IMR-90 (cell line): ENCODE data around the gene CABP1. TPM values are rescaled to one million over a fixed set of nuclear protein-coding genes. Genes with fewer than 3 reads are reported as not detected.

Experiments
- ATAC-seq: fragments of 200-7000 bp; cut with Tn5 transposase; 2 replicates; pipeline ENCODE4 v1.9.1; 2020; ENCODE audit warnings: low read depth, mild to moderate bottlenecking, moderate library complexity
- BruUV-seq: library from RNA; stranded (reverse); fragments of 400-500 nt; replicated peaks from 2 replicates; lab custom pipeline; 2021; lab: Mats Ljungman, UMichigan
- CTCF ChIA-PET: fragments of 300-600 bp; formaldehyde crosslinking; extraction: SDS; loops from one replicate; lab custom pipeline; 2021; ENCODE audit warnings: antibody characterized with exemption; lab: Yijun Ruan, JAX
- POLR2A ChIA-PET: fragments of 300-600 bp; sonication (Branson Sonifier 250); formaldehyde crosslinking; loops from one replicate; lab custom pipeline; 2022; ENCODE audit warnings: antibody characterized with exemption; ENCODE audit not compliant: unreplicated experiment; lab: Charles Lee
- DNase-seq: peaks from one replicate; pipeline ENCODE4 v3.0.0; 2013
- H2AFZ ChIP-seq: replicated peaks from 2 replicates; pipeline ENCODE3; 2013; ENCODE audit warnings: low read length, mild to moderate bottlenecking; ENCODE audit not compliant: poor library complexity
- H2AK5ac ChIP-seq: 2 replicates; pipeline ENCODE4 v1.6.1; 2013; ENCODE audit warnings: low read depth, low read length, inconsistent platforms
- H2AK9ac ChIP-seq: replicated peaks from 2 replicates; pipeline ENCODE3; 2013; ENCODE audit warnings: mild to moderate bottlenecking, low read depth, low read length, moderate library complexity; ENCODE audit not compliant: poor library complexity
- H2BK120ac ChIP-seq: 2 replicates; pipeline ENCODE4 v1.6.1; 2013; ENCODE audit warnings: low read depth, low read length, inconsistent platforms
- H2BK15ac ChIP-seq: 3 replicates; pipeline ENCODE4 v1.6.1; 2013; ENCODE audit warnings: low read depth, low read length, inconsistent platforms
- H2BK20ac ChIP-seq: 2 replicates; pipeline ENCODE4 v1.6.1; 2013; ENCODE audit warnings: low read depth, mild to moderate bottlenecking, inconsistent platforms, low read length, moderate library complexity
- H2BK5ac ChIP-seq: 2 replicates; pipeline ENCODE4 v1.6.1; 2013; ENCODE audit warnings: mild to moderate bottlenecking, low read depth, low read length, inconsistent platforms; ENCODE audit not compliant: poor library complexity, severe bottlenecking
- H3K14ac ChIP-seq: replicated peaks from 2 replicates; pipeline ENCODE4 v1.6.1; 2013; ENCODE audit warnings: low read depth, low read length, inconsistent platforms
- H3K18ac ChIP-seq: 2 replicates; pipeline ENCODE4 v1.6.1; 2013; ENCODE audit warnings: low read depth, low read length, control low read depth
- H3K23ac ChIP-seq: 2 replicates; pipeline ENCODE4 v1.6.1; 2013; ENCODE audit warnings: low read depth, low read length, inconsistent platforms
- H3K27ac ChIP-seq: 2 replicates; pipeline ENCODE4 v1.5.1; 2013; ENCODE audit warnings: mild to moderate bottlenecking, control low read depth, low read length; ENCODE audit not compliant: insufficient read depth
- H3K27me3 ChIP-seq: 2 replicates; pipeline ENCODE4 v1.6.1; 2013; ENCODE audit warnings: low read length; ENCODE audit not compliant: control insufficient read depth, insufficient read depth
- H3K36me3 ChIP-seq: 2 replicates; pipeline ENCODE4 v1.6.1; 2013; ENCODE audit warnings: low read length, mixed read lengths; ENCODE audit not compliant: control insufficient read depth, insufficient read depth
- H3K4ac ChIP-seq: 2 replicates; pipeline ENCODE4 v1.6.1; 2013; ENCODE audit warnings: low read depth, low read length, inconsistent platforms
- H3K4me1 ChIP-seq: 2 replicates; pipeline ENCODE4 v1.6.1; 2013; ENCODE audit warnings: low read length, mixed read lengths; ENCODE audit not compliant: control insufficient read depth, insufficient read depth
- H3K4me2 ChIP-seq: 2 replicates; pipeline ENCODE4 v1.6.1; 2013; ENCODE audit warnings: low read depth, mild to moderate bottlenecking, control low read depth, low read length, moderate library complexity
- H3K4me3 ChIP-seq: 2 replicates; pipeline ENCODE4 v1.5.1; 2013; ENCODE audit warnings: low read depth, mild to moderate bottlenecking, control low read depth, low read length, moderate library complexity; ENCODE audit not compliant: insufficient read depth
- H3K56ac ChIP-seq: 2 replicates; pipeline ENCODE4 v1.6.1; 2013; ENCODE audit warnings: low read length, inconsistent platforms; ENCODE audit not compliant: insufficient read depth; ENCODE audit errors: extremely low read depth
- H3K79me1 ChIP-seq, 2 experiments: 2 replicates each; pipeline ENCODE4 v1.6.1; 2013; ENCODE audit warnings: low read length in 2 of 2, inconsistent platforms in 1 of 2, low read depth in 1 of 2
- H3K9ac ChIP-seq: 2 replicates; pipeline ENCODE4 v1.6.1; 2013; ENCODE audit warnings: low read depth, low read length, control low read depth
- H3K9me1 ChIP-seq: 2 replicates; pipeline ENCODE4 v1.6.1; 2013; ENCODE audit warnings: low read length, inconsistent platforms; ENCODE audit not compliant: insufficient read depth
- H3K9me3 ChIP-seq: 2 replicates; pipeline ENCODE4 v1.6.1; 2013; ENCODE audit warnings: low read length; ENCODE audit not compliant: control insufficient read depth, insufficient read depth
- H4K20me1 ChIP-seq: 2 replicates; pipeline ENCODE4 v1.6.1; 2013; ENCODE audit warnings: low read length, inconsistent platforms; ENCODE audit not compliant: insufficient read depth
- H4K5ac ChIP-seq: 2 replicates; pipeline ENCODE4 v1.6.1; 2013; ENCODE audit warnings: mild to moderate bottlenecking, low read depth, low read length, control low read depth
- H4K8ac ChIP-seq, 2 experiments: 2 replicates each; pipeline ENCODE4 v1.6.1; 2013; ENCODE audit warnings: low read depth in 2 of 2, low read length in 2 of 2, control low read depth in 1 of 2, inconsistent platforms in 1 of 2
- H4K91ac ChIP-seq: 2 replicates; pipeline ENCODE4 v1.6.1; 2013; ENCODE audit warnings: low read depth, low read length, inconsistent platforms; ENCODE audit not compliant: insufficient read depth
- BHLHE40 ChIP-seq: fragments of 150-350 bp; IDR thresholded peaks from 2 replicates; pipeline ENCODE4 v1.6.1; 2016; ENCODE audit warnings: mild to moderate bottlenecking, low read depth, low read length
- CEBPB ChIP-seq: IDR thresholded peaks from 2 replicates; pipeline ENCODE4 v1.6.1; 2012; ENCODE audit warnings: low read depth, low read length, improper control_type of control experiment
- CHD1 ChIP-seq: IDR thresholded peaks from 2 replicates; pipeline ENCODE4 v1.6.1; 2012; ENCODE audit warnings: low read depth, low read length, improper control_type of control experiment
- CTCF ChIP-seq: conservative IDR thresholded peaks from 2 replicates; pipeline ENCODE4 v1.5.1; 2012; ENCODE audit warnings: mild to moderate bottlenecking, low read depth, low read length, improper control_type of control experiment
- FOS ChIP-seq: fragments of 150-350 bp; IDR thresholded peaks from 2 replicates; pipeline ENCODE4 v1.6.1; 2016; ENCODE audit warnings: low read depth, low read length
- MAFK ChIP-seq: IDR thresholded peaks from 2 replicates; pipeline ENCODE4 v1.6.1; 2012; ENCODE audit warnings: low read depth, low read length, improper control_type of control experiment
- MAZ ChIP-seq: IDR thresholded peaks from 2 replicates; pipeline ENCODE4 v1.6.1; 2012; ENCODE audit warnings: low read depth, mild to moderate bottlenecking, low read length, improper control_type of control experiment, moderate library complexity, borderline replicate concordance
- MXI1 ChIP-seq: IDR thresholded peaks from 2 replicates; pipeline ENCODE4 v1.6.1; 2012; ENCODE audit warnings: low read depth, mild to moderate bottlenecking, low read length, moderate library complexity, borderline replicate concordance
- NFE2L2 ChIP-seq: fragments of 150-350 bp; IDR thresholded peaks from 2 replicates; pipeline ENCODE4 v1.6.1; 2016; ENCODE audit warnings: low read depth, mild to moderate bottlenecking, low read length
- POLR2A ChIP-seq: IDR thresholded peaks from 2 replicates; pipeline ENCODE4 v1.6.1; 2012; ENCODE audit warnings: mild to moderate bottlenecking, low read depth, low read length
- RAD21 ChIP-seq: IDR thresholded peaks from 2 replicates; pipeline ENCODE4 v1.6.1; 2012; ENCODE audit warnings: low read length, improper control_type of control experiment
- RCOR1 ChIP-seq: IDR thresholded peaks from 2 replicates; pipeline ENCODE4 v1.6.1; 2012; ENCODE audit warnings: mild to moderate bottlenecking, low read length, improper control_type of control experiment; ENCODE audit not compliant: insufficient replicate concordance
- RFX5 ChIP-seq: IDR thresholded peaks from 2 replicates; pipeline ENCODE4 v1.8.0; 2012; ENCODE audit warnings: low read depth, mild to moderate bottlenecking, low read length, moderate library complexity
- SMC3 ChIP-seq: fragments of 150-350 bp; IDR thresholded peaks from 2 replicates; pipeline ENCODE4 v1.6.1; 2016; ENCODE audit warnings: low read depth, mild to moderate bottlenecking, antibody characterized with exemption, low read length, moderate library complexity
- WGBS, 2 experiments: methylation state at CpG; one replicate each; pipeline versions ENCODE4 v1.1.5 to v1.1.7; 2013; ENCODE audit warnings: missing lambda C conversion rate in 2 of 2; ENCODE audit not compliant: insufficient read length in 1 of 2; ENCODE audit errors: extremely low coverage in 2 of 2; 5-methylcytosine and 5-hydroxymethylcytosine counted together
- dilution Hi-C: fragments of 300-500 bp; cut with HindIII; formaldehyde crosslinking; loops from one replicate; pipeline ENCODE4 v1.14.3; 2018; ENCODE audit warnings: low sequenced_read_pairs; ENCODE audit not compliant: unreplicated experiment
- in situ Hi-C: fragments of 300-500 bp; cut with MboI; formaldehyde crosslinking; loops from 3 replicates; pipeline ENCODE4 v1.14.3; 2019; ENCODE audit warnings: low sequenced_read_pairs, inconsistent platforms, mixed read lengths
- intact Hi-C: fragments of 100-400 bp; cut with micrococcal nuclease; formaldehyde crosslinking; loops from 2 replicates; pipeline ENCODE4 v1.10.0; 2022
- polyA plus RNA-seq, 3 experiments: library from polyadenylated mRNA; depleted of rRNA; stranded (reverse); fragments of >200 nt; gene quantifications; 2 replicates each; pipeline ENCODE4 v1.2.3, GENCODE V29; 2012; ENCODE audit warnings: low replicate concordance in 1 of 3
- total RNA-seq: library from RNA; depleted of rRNA; stranded (reverse); fragments of >200 nt; gene quantifications from 2 replicates; pipeline ENCODE4 v1.2.3, GENCODE V29; 2012
- TF ChIP-seq, protein P1 (sequence below): fragments of 150-350 bp; IDR thresholded peaks from 2 replicates; pipeline ENCODE4 v1.6.1; 2016; ENCODE audit warnings: low read depth, mild to moderate bottlenecking, low read length, moderate library complexity, borderline replicate concordance

CABP1 gene
- total and polyA plus RNA-seq, 2 of the 4 experiments (the other 2 are of a cell fraction): 0.54 to 1.1 TPM

DNA sequence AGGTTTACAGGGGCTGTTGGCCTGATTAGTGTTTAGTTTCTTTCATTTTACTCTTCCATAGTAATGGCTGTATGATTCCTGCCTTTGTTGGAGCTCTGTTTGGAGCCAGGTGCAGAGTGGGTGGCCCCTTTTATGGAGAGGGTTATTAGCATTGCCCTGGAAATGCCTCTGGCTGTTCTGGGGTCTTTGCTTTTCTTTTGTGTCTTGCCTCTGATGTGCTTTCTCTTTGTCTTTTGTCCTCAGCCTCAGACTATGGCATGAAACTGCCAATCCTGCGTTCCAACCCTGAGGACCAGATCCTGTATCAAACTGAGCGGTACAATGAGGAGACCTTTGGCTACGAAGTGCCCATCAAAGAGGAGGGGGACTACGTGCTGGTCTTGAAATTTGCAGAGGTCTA lies 53.4 kb downstream of the CABP1 start:
- H3K23ac ChIP-seq: no peak overlapping the region
- CTCF ChIA-PET: no interaction called here
- no peaks in the 10 kb centered on the region for H3K27me3 ChIP-seq
- POLR2A ChIA-PET: no interaction called here
- peaks cover 36 to 72% of the 10 kb centered on the region in 2 experiments for H3K79me1 ChIP-seq
- H3K18ac ChIP-seq: no peak overlapping the region
- WGBS, 2 experiments: 89% methylated on average over 1 of the region's 4 CpGs; no CpG with 5 or more reads in 1 of the 2 experiments
- intact Hi-C loops: no loop called here
- H3K4me2 ChIP-seq: no peak overlapping the region
- ATAC-seq (no peak), DNase-seq (no peak)
- H2AK9ac ChIP-seq: no peak overlapping the region
- no peak overlapping the region for H2BK120ac ChIP-seq
- no peak overlapping the region for H4K8ac ChIP-seq
- H2BK20ac ChIP-seq: no peak overlapping the region
- H4K91ac ChIP-seq: no peak overlapping the region
- H2BK5ac ChIP-seq: no peak overlapping the region
- H3K9ac ChIP-seq: no peak overlapping the region
- BruUV-seq: no TSS peak
- no peak overlapping the region for H3K4me3 ChIP-seq
- no peak overlapping the region for H3K56ac ChIP-seq
- in situ Hi-C loops: no loop called here
- peaks cover 7% of the 10 kb centered on the region for H3K4me1 ChIP-seq
- no peak overlapping the region for H3K27ac ChIP-seq
- H2AK5ac ChIP-seq: no peak overlapping the region
- no peak overlapping the region for H2AFZ ChIP-seq
- no peak overlapping the region for H2BK15ac ChIP-seq
- H3K9me1 ChIP-seq: peaks cover 32% of the 10 kb centered on the region
- no peak overlapping the region for H3K4ac ChIP-seq
- peaks cover 32% of the 10 kb centered on the region for H3K36me3 ChIP-seq
- dilution Hi-C loops: no loop called here
- no peak overlapping the region for H4K5ac ChIP-seq
- no peaks in the 10 kb centered on the region for H3K9me3 ChIP-seq
- no peak for TF ChIP-seq CHD1
- no peak for TF ChIP-seq MXI1
- no peak for TF ChIP-seq MAFK
- no peak for TF ChIP-seq CEBPB
- no peak for TF ChIP-seq NFE2L2
- no peak for TF ChIP-seq RFX5
- TF ChIP-seq, protein P1, sequence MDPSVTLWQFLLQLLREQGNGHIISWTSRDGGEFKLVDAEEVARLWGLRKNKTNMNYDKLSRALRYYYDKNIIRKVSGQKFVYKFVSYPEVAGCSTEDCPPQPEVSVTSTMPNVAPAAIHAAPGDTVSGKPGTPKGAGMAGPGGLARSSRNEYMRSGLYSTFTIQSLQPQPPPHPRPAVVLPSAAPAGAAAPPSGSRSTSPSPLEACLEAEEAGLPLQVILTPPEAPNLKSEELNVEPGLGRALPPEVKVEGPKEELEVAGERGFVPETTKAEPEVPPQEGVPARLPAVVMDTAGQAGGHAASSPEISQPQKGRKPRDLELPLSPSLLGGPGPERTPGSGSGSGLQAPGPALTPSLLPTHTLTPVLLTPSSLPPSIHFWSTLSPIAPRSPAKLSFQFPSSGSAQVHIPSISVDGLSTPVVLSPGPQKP: no peak
- no peak for TF ChIP-seq POLR2A
- TF ChIP-seq RCOR1: no peak
- no peak for TF ChIP-seq CTCF
- TF ChIP-seq MAZ: no peak
- TF ChIP-seq SMC3: no peak
- no peak for TF ChIP-seq FOS
- TF ChIP-seq RAD21: no peak
- no peak for TF ChIP-seq BHLHE40
- no peak overlapping the region for H3K14ac ChIP-seq
- H4K20me1 ChIP-seq: peaks cover 66% of the 10 kb centered on the region
